Neural cell (in vitro differentiated cells): ENCODE measurements around the gene BCS1L. TPM values are rescaled to one million over a fixed set of nuclear protein-coding genes. Genes with fewer than 3 reads are reported as not detected.

ENCODE experiments used
- H2AFZ ChIP-seq: fragments of 200-600, 300-800 bp; sonication (generic), shearing (Covaris generic); 2 replicates; pipeline ENCODE4 v1.6.0; 2014; ENCODE audit warnings: low read depth, mild to moderate bottlenecking, antibody characterized with exemption, low read length, moderate library complexity
- H3F3A ChIP-seq: fragments of 200-600 bp; shearing (Covaris generic); 2 replicates; pipeline ENCODE4 v1.6.1; 2016; ENCODE audit warnings: mild to moderate bottlenecking, moderate library complexity, mixed read lengths, antibody characterized with exemption, low read length; ENCODE audit not compliant: insufficient read depth, poor library complexity, severe bottlenecking
- H3K27ac ChIP-seq: fragments of 200-600, 300-800 bp; sonication (generic), shearing (Covaris generic); 2 replicates; pipeline ENCODE4 v1.5.1; 2014; ENCODE audit warnings: mild to moderate bottlenecking, low read length, moderate library complexity
- H3K27me3 ChIP-seq: fragments of 300-800, 200-600 bp; sonication (generic), shearing (Covaris generic); 2 replicates; pipeline ENCODE4 v1.6.0; 2014; ENCODE audit warnings: mild to moderate bottlenecking, low read depth, low read length, moderate library complexity; ENCODE audit not compliant: insufficient read depth
- H3K36me3 ChIP-seq: fragments of 300-800, 200-600 bp; sonication (generic), shearing (Covaris generic); 2 replicates; pipeline ENCODE4 v1.5.1; 2014; ENCODE audit warnings: mild to moderate bottlenecking, antibody characterized with exemption, low read length, moderate library complexity; ENCODE audit not compliant: insufficient read depth
- H3K4me2 ChIP-seq: fragments of 300-800, 200-600 bp; sonication (generic), shearing (Covaris generic); 2 replicates; pipeline ENCODE4 v1.6.0; 2014; ENCODE audit warnings: mild to moderate bottlenecking, low read length
- H3K4me3 ChIP-seq: fragments of 300-800, 200-600 bp; sonication (generic), shearing (Covaris generic); 2 replicates; pipeline ENCODE4 v1.5.1; 2014; ENCODE audit warnings: mild to moderate bottlenecking, low read length, moderate library complexity
- H3K79me2 ChIP-seq: fragments of 200-600 bp; shearing (Covaris generic); replicated peaks from 2 replicates; pipeline ENCODE4 v1.6.0; 2014; ENCODE audit warnings: mild to moderate bottlenecking, low read length, moderate library complexity; ENCODE audit not compliant: insufficient read depth
- H3K9ac ChIP-seq: fragments of 300-800, 200-600 bp; sonication (generic), shearing (Covaris generic); 2 replicates; pipeline ENCODE4 v1.6.1; 2016; ENCODE audit warnings: mild to moderate bottlenecking, low read length, mixed read lengths
- H3K9me2 ChIP-seq: fragments of 200-600 bp; shearing (Covaris generic); 2 replicates; pipeline ENCODE4 v1.6.1; 2016; ENCODE audit warnings: mild to moderate bottlenecking, low read length, mixed read lengths; ENCODE audit not compliant: insufficient read depth
- H3K9me3 ChIP-seq: fragments of 200-600, 300-800 bp; sonication (generic), shearing (Covaris generic); 2 replicates; pipeline ENCODE4 v1.6.1; 2016; ENCODE audit warnings: mild to moderate bottlenecking, mixed run types, low read length, moderate library complexity, mixed read lengths
- H4K20me1 ChIP-seq: fragments of 200-600 bp; shearing (Covaris generic); 2 replicates; pipeline ENCODE4 v1.6.1; 2016; ENCODE audit warnings: mild to moderate bottlenecking, mixed run types; ENCODE audit not compliant: insufficient read depth
- CTCF ChIP-seq: fragments of 450-650 bp; IDR thresholded peaks from 2 replicates; pipeline ENCODE4 v1.5.1; 2014; ENCODE audit warnings: antibody characterized with exemption, mild to moderate bottlenecking, moderate library complexity; ENCODE audit not compliant: poor library complexity, severe bottlenecking
- EP300 ChIP-seq: fragments of 450-650 bp; conservative IDR thresholded peaks from 2 replicates; pipeline ENCODE4 v1.6.1; 2014; ENCODE audit warnings: antibody characterized with exemption, mild to moderate bottlenecking, moderate library complexity; ENCODE audit not compliant: poor library complexity, severe bottlenecking
- EZH2 ChIP-seq: fragments of 200-600, 300-800 bp; shearing (Covaris generic), sonication (generic); IDR thresholded peaks from 2 replicates; pipeline ENCODE4 v1.6.1; 2014; ENCODE audit warnings: antibody characterized with exemption, low read length, borderline replicate concordance, mild to moderate bottlenecking; ENCODE audit not compliant: insufficient read depth, poor library complexity, severe bottlenecking
- MXI1 ChIP-seq: fragments of 450-650 bp; conservative IDR thresholded peaks from 2 replicates; pipeline ENCODE4 v1.6.1; 2014; ENCODE audit warnings: antibody characterized with exemption, mild to moderate bottlenecking; ENCODE audit not compliant: poor library complexity, severe bottlenecking
- POLR2AphosphoS5 ChIP-seq: IDR thresholded peaks from 2 replicates; pipeline ENCODE4 v1.6.1; 2012
- RAD21 ChIP-seq: fragments of 450-650 bp; conservative IDR thresholded peaks from 2 replicates; pipeline ENCODE4 v1.6.1; 2014; ENCODE audit warnings: antibody characterized with exemption, mild to moderate bottlenecking, moderate library complexity
- REST ChIP-seq: IDR thresholded peaks from 2 replicates; pipeline ENCODE4 v1.6.1; 2012; ENCODE audit warnings: borderline replicate concordance
- SMC3 ChIP-seq: fragments of 450-650 bp; conservative IDR thresholded peaks from 2 replicates; pipeline ENCODE4 v1.6.1; 2014; ENCODE audit warnings: antibody characterized with exemption, mild to moderate bottlenecking, moderate library complexity; ENCODE audit not compliant: poor library complexity
- TAF1 ChIP-seq: IDR thresholded peaks from 2 replicates; pipeline ENCODE4 v1.6.1; 2012; ENCODE audit warnings: low read depth
- polyA plus RNA-seq: library from polyadenylated mRNA; depleted of rRNA; stranded (reverse); fragments of >200 nt; gene quantifications from 2 replicates; pipeline ENCODE4 v1.2.3, GENCODE V29; 2014

The BCS1L gene
- polyA plus RNA-seq, 1 donor from 2014 or later: 75.8 TPM

DNA sequence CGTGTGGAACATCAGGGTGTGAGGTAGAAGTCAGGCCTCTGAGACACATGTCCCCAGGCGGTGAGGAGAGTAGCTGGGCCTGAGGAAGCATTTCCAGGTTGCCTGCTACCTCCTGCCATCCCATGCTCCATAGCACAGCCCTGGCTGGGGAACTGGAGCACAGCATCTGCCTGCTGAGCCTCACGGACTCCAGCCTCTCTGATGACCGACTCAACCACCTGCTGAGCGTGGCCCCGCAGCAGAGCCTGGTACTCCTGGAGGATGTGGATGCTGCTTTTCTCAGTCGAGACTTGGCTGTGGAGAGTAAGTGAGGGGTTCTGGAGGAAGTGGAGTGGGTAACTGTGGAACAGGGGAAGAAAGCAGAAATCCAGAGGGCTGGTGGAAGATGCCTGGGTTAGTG is 2.9 kb downstream of the BCS1L start (continued):
- TF ChIP-seq REST: no peak

DNA sequence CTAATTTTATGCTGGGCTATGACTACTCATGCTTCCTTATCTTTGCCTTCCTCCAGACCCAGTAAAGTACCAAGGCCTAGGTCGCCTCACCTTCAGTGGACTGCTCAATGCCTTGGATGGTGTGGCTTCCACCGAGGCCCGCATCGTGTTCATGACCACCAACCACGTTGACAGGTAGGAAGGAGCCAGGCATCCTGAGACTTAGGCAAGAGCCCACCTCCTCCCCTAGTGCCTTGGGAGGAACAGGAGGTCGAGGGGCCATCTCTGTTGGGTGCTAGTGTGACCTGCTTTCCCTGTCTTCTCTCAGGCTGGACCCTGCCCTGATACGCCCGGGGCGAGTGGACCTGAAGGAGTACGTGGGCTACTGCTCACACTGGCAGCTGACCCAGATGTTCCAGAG is 3.3 kb downstream of the BCS1L start:
- Histone ChIP-seq H3K27me3 (no peaks in the 10 kb centered on the region), H3K9ac (no peak overlapping the region), H3K9me3 (no peaks in the 10 kb centered on the region), H3K4me3 (no peak overlapping the region), H3K9me2 (no peaks in the 10 kb centered on the region), H3K36me3 (no peaks in the 10 kb centered on the region), H3K79me2 (peaks cover 20% of the 10 kb centered on the region), H4K20me1 (no peaks in the 10 kb centered on the region), H2AFZ (no peak overlapping the region), H3K4me2 (no peak overlapping the region), H3F3A (no peaks in the 10 kb centered on the region), H3K27ac (no peak overlapping the region)
- no peak for TF ChIP-seq CTCF
- TF ChIP-seq RAD21: no peak
- no peak for TF ChIP-seq TAF1
- TF ChIP-seq SMC3: no peak
- TF ChIP-seq POLR2AphosphoS5: no peak
- TF ChIP-seq EZH2: no peak
- no peak for TF ChIP-seq REST
- no peak for TF ChIP-seq MXI1
- TF ChIP-seq EP300: no peak
